ENCODE results near the gene SMPDL3A. TPM values are rescaled to one million over a fixed set of nuclear protein-coding genes. Genes with fewer than 3 reads are reported as not detected.

The SMPDL3A gene
- total RNA-seq, 2 experiments from 2014 or later = 0.14 TPM; not detected in 1

GRCh38 chr6:122775975-122776374, 13.1 kb upstream of the SMPDL3A start:
- TF ChIP-seq CTCF (IDR thresholded peaks at IDR 0.05) = no peak
- POLR2A ChIA-PET = no interaction called here
- no peak overlapping the region for H3K27ac Mint-ChIP-seq
- peaks cover 17% of the 10 kb centered on the region for H3K27me3 Mint-ChIP-seq
- no peaks in the 10 kb centered on the region for H3K36me3 Mint-ChIP-seq (ENCODE audit: low read depth)
- intact Hi-C loops (cut with micrococcal nuclease) = no loop called here
- ATAC-seq = no peak
- H3K4me1 Mint-ChIP-seq (ENCODE audit: low read depth) = no peaks in the 10 kb centered on the region
- CTCF ChIA-PET = no interaction called here
- H3K9me3 Mint-ChIP-seq = peaks cover 3% of the 10 kb centered on the region
- no peak overlapping the region for H3K4me3 Mint-ChIP-seq
- no peak for DNase-seq

- TF ChIP-seq CTCF (IDR thresholded peaks at IDR 0.05) = no peak
- H3K27ac Mint-ChIP-seq = no peak overlapping the region
- CTCF ChIA-PET = no interaction called here
- ATAC-seq = no peak
- no peak for DNase-seq
- peaks cover 18% of the 10 kb centered on the region for H3K27me3 Mint-ChIP-seq
- intact Hi-C loops (cut with micrococcal nuclease) = no loop called here
- H3K9me3 Mint-ChIP-seq = peaks cover 3% of the 10 kb centered on the region
- H3K4me1 Mint-ChIP-seq (ENCODE audit: low read depth) = no peaks in the 10 kb centered on the region
- POLR2A ChIA-PET = no interaction called here
- no peaks in the 10 kb centered on the region for H3K36me3 Mint-ChIP-seq (ENCODE audit: low read depth)
- H3K4me3 Mint-ChIP-seq = no peak overlapping the region
Measured at GRCh38 chr6:122778302-122778701, 10.8 kb upstream of the SMPDL3A start.

GRCh38 chr6:122778985-122779661, 9.9 kb upstream of the SMPDL3A start:
- ChIA-PET CTCF (no interaction called here), POLR2A (no interaction called here)
- Mint-ChIP-seq H3K4me1 (ENCODE audit: low read depth) (no peaks in the 10 kb centered on the region), H3K9me3 (peaks cover 3% of the 10 kb centered on the region), H3K36me3 (ENCODE audit: low read depth) (no peaks in the 10 kb centered on the region), H3K27ac (no peak overlapping the region), H3K4me3 (no peak overlapping the region), H3K27me3 (peaks cover 22% of the 10 kb centered on the region)
- TF ChIP-seq CTCF (IDR thresholded peaks at IDR 0.05) = no peak
- DNase-seq = no peak
- ATAC-seq = no peak
- intact Hi-C loops (cut with micrococcal nuclease) = no loop called here

GRCh38 chr6:122779667-122780066, 9.4 kb upstream of the SMPDL3A start, which contains the start of gene FABP7:
FABP7 (plus strand) TSS chr6:122779716; CDS start chr6:122779795, 79 bp downstream.
- Mint-ChIP-seq H3K9me3 (peaks cover 3% of the 10 kb centered on the region), H3K27ac (no peak within 1 kb of the TSS), H3K4me3 (no peak within 1 kb of the TSS), H3K4me1 (ENCODE audit: low read depth) (no peaks in the 10 kb centered on the region), H3K36me3 (ENCODE audit: low read depth) (no peaks in the 10 kb centered on the region), H3K27me3 (peaks cover 22% of the 10 kb centered on the region)
- ATAC-seq = no peak
- ChIA-PET POLR2A (no interaction called here), CTCF (interaction anchor here (0.7 kb wide), 1 partner anchor 11 kb away, joined by 3 read pairs; no protein-coding TSS in a partner anchor)
- no peak for TF ChIP-seq CTCF (IDR thresholded peaks at IDR 0.05)
- intact Hi-C loops (cut with micrococcal nuclease) = no loop called here
- no peak for DNase-seq

GRCh38 chr6:122780114-122780513, 8.9 kb upstream of the SMPDL3A start:
- no peak for DNase-seq
- Mint-ChIP-seq H3K36me3 (ENCODE audit: low read depth) (no peaks in the 10 kb centered on the region), H3K4me1 (ENCODE audit: low read depth) (no peaks in the 10 kb centered on the region), H3K4me3 (no peak overlapping the region), H3K27ac (no peak overlapping the region), H3K27me3 (peaks cover 23% of the 10 kb centered on the region), H3K9me3 (peaks cover 3% of the 10 kb centered on the region)
- ATAC-seq = no peak
- intact Hi-C loops (cut with micrococcal nuclease) = no loop called here
- ChIA-PET CTCF (interaction anchor here (0.7 kb wide), 1 partner anchor 11 kb away, joined by 3 read pairs; no protein-coding TSS in a partner anchor), POLR2A (no interaction called here)
- no peak for TF ChIP-seq CTCF (IDR thresholded peaks at IDR 0.05)
